GM12878 (cell line): Measurements from ENCODE around the gene EEF1AKMT3. TPM values are rescaled to one million over a fixed set of nuclear protein-coding genes. Genes with fewer than 3 reads are reported as not detected.

Experiments used
- ATAC-seq: fragments of 200-7000 bp; cut with Tn5 transposase; 3 replicates; pipeline ENCODE4 v1.9.1; 2020; ENCODE audit warnings: mild to moderate bottlenecking, moderate library complexity
- BruUV-seq: library from RNA; stranded (reverse); fragments of 400-500 nt; replicated peaks from 2 replicates; lab custom pipeline; 2021; lab: Mats Ljungman, UMichigan
- CTCF ChIA-PET: fragments of 300-600 bp; sonication (Branson Sonifier 250); formaldehyde crosslinking; extraction: SDS; loops from one replicate; lab custom pipeline; 2021; ENCODE audit warnings: inconsistent platforms; lab: Yijun Ruan, JAX
- POLR2A ChIA-PET: fragments of 350-600 bp; formaldehyde crosslinking; extraction: SDS; loops from one replicate; lab custom pipeline; 2021; ENCODE audit warnings: inconsistent platforms; lab: Charles Lee
- RAD21 ChIA-PET: fragments of 300-600 bp; sonication (Branson Sonifier 250); formaldehyde crosslinking; loops from one replicate; lab custom pipeline; 2023; ENCODE audit warnings: antibody characterized with exemption; ENCODE audit not compliant: unreplicated experiment; lab: Charles Lee
- SMC1A ChIA-PET: fragments of 300-600 bp; sonication (Branson Sonifier 250); formaldehyde crosslinking; loops from one replicate; lab custom pipeline; 2023; ENCODE audit not compliant: unreplicated experiment, uncharacterized antibody; lab: Charles Lee
- DNase-seq: peaks from one replicate; pipeline ENCODE4 v3.0.0-alpha.2; 2011; ENCODE audit warnings: low read depth, low spot score
- FAIRE-seq: peaks from 3 replicates; lab custom pipeline; 2011; peaks lifted over from hg19 to GRCh38; lab: Jason Lieb, UNC
- H2AFZ ChIP-seq: 2 replicates; pipeline ENCODE4 v1.6.0; 2011; ENCODE audit warnings: low read depth, low read length, control low read depth; ENCODE audit not compliant: control insufficient read depth
- H3K27ac ChIP-seq: 2 replicates; pipeline ENCODE4 v1.5.1; 2011; ENCODE audit warnings: control low read depth; ENCODE audit not compliant: control insufficient read depth, insufficient read depth
- H3K27me3 ChIP-seq, 2 experiments: replicated peaks in 1 of 2; 2 replicates each; pipeline versions ENCODE4 v1.6.0 to v1.6.1; 2011; ENCODE audit warnings: low read length in 1 of 2; ENCODE audit not compliant: control insufficient read depth in 2 of 2, insufficient read depth in 2 of 2
- H3K36me3 ChIP-seq, 2 experiments: 2 replicates each; pipeline ENCODE4 v1.5.1; 2011; ENCODE audit warnings: low read length in 1 of 2; ENCODE audit not compliant: control insufficient read depth in 2 of 2, insufficient read depth in 2 of 2
- H3K4me1 ChIP-seq: 2 replicates; pipeline ENCODE4 v1.6.1; 2011; ENCODE audit warnings: mild to moderate bottlenecking, low read length, moderate library complexity, mixed read lengths; ENCODE audit not compliant: control insufficient read depth, insufficient read depth
- H3K4me2 ChIP-seq: 2 replicates; pipeline ENCODE4 v1.6.0; 2011; ENCODE audit warnings: control low read depth; ENCODE audit not compliant: control insufficient read depth, insufficient read depth
- H3K4me3 ChIP-seq: fragments of 200-600 bp; sonication (generic); 2 replicates; pipeline ENCODE4 v1.5.1; 2016
- H3K79me2 ChIP-seq: 2 replicates; pipeline ENCODE4 v1.6.0; 2011; ENCODE audit warnings: low read length; ENCODE audit not compliant: control insufficient read depth, insufficient read depth
- H3K9ac ChIP-seq: 2 replicates; pipeline ENCODE4 v1.8.0; 2011; ENCODE audit warnings: low read length, control low read depth, mixed read lengths; ENCODE audit not compliant: control insufficient read depth, insufficient read depth
- H3K9me3 ChIP-seq: replicated peaks from 3 replicates; pipeline ENCODE4 v1.5.1; 2011; ENCODE audit warnings: mild to moderate bottlenecking, low read length; ENCODE audit not compliant: control insufficient read depth, insufficient read depth
- H4K20me1 ChIP-seq: 2 replicates; pipeline ENCODE4 v1.6.0; 2011; ENCODE audit not compliant: control insufficient read depth, insufficient read depth
- BRCA1 ChIP-seq: IDR thresholded peaks from 2 replicates; pipeline ENCODE4 v1.6.1; 2011; ENCODE audit warnings: low read depth, low read length, improper control_type of control experiment
- EZH2 ChIP-seq: IDR thresholded peaks from 2 replicates; pipeline ENCODE4 v1.6.1; 2012; ENCODE audit warnings: low read depth, mild to moderate bottlenecking, control low read depth, inconsistent platforms, low read length, borderline replicate concordance; ENCODE audit not compliant: control insufficient read depth
- FOS ChIP-seq: IDR thresholded peaks from 3 replicates; pipeline ENCODE4 v1.6.1; 2011; ENCODE audit warnings: borderline replicate concordance; ENCODE audit not compliant: insufficient read length; ENCODE audit errors: extremely low read depth
- HCFC1 ChIP-seq: fragments of 150-350 bp; IDR thresholded peaks from 2 replicates; pipeline ENCODE4 v1.6.1; 2014; ENCODE audit warnings: low read length
- HSF1 ChIP-seq: fragments of 150-350 bp; IDR thresholded peaks from 2 replicates; pipeline ENCODE4 v1.6.1; 2014; ENCODE audit warnings: mild to moderate bottlenecking, low read depth, low read length
- MYB ChIP-seq: fragments of 150-350 bp; IDR thresholded peaks from 2 replicates; pipeline ENCODE4 v1.6.1; 2014; ENCODE audit warnings: mild to moderate bottlenecking, low read depth, low read length, borderline replicate concordance
- RB1 ChIP-seq: fragments of 450-650 bp; formaldehyde crosslinking; IDR thresholded peaks from 2 replicates; pipeline ENCODE4 v1.6.1; 2017; ENCODE audit warnings: mild to moderate bottlenecking, borderline replicate concordance
- SIX5 ChIP-seq: IDR thresholded peaks from 2 replicates; pipeline ENCODE4 v1.6.1; 2011; ENCODE audit warnings: mild to moderate bottlenecking, low read depth, low read length, moderate library complexity; ENCODE audit not compliant: severe bottlenecking
- SMAD5 ChIP-seq: IDR thresholded peaks from 2 replicates; pipeline ENCODE4 v1.6.1; 2016; ENCODE audit warnings: antibody characterized with exemption, low read depth
- SMC3 ChIP-seq: IDR thresholded peaks from 2 replicates; pipeline ENCODE4 v1.6.1; 2011; ENCODE audit warnings: low read length, improper control_type of control experiment, borderline replicate concordance
- SPI1 ChIP-seq: IDR thresholded peaks from 2 replicates; pipeline ENCODE4 v1.6.1; 2011; ENCODE audit warnings: low read depth, mild to moderate bottlenecking, low read length, moderate library complexity, borderline replicate concordance; ENCODE audit not compliant: insufficient read depth
- SREBF1 ChIP-seq: IDR thresholded peaks from 2 replicates; pipeline ENCODE4 v1.6.1; 2012; ENCODE audit warnings: mild to moderate bottlenecking, low read length
- STAT3 ChIP-seq: IDR thresholded peaks from 2 replicates; pipeline ENCODE4 v1.6.1; 2011; ENCODE audit warnings: low read depth, low read length, improper control_type of control experiment
- SUPT20H ChIP-seq: IDR thresholded peaks from 2 replicates; pipeline ENCODE4 v1.6.1; 2011; ENCODE audit warnings: low read depth, mild to moderate bottlenecking, low read length, moderate library complexity, borderline replicate concordance; ENCODE audit not compliant: control insufficient read depth
- ZNF217 ChIP-seq: fragments of 450-650 bp; IDR thresholded peaks from 2 replicates; pipeline ENCODE4 v1.6.1; 2017; ENCODE audit warnings: antibody characterized with exemption, mild to moderate bottlenecking
- WGBS: methylation state at CpG from one replicate; pipeline ENCODE4 v1.1.6; 2016; ENCODE audit warnings: low lambda C conversion rate; ENCODE audit not compliant: insufficient replicate concordance, insufficient coverage; ENCODE audit errors: missing lambda C conversion rate; 5-methylcytosine and 5-hydroxymethylcytosine counted together
- in situ Hi-C: fragments of 300-500 bp; cut with MboI; formaldehyde crosslinking; loops from 9 replicates; pipeline ENCODE4 v1.14.3; 2018; ENCODE audit warnings: mixed read lengths
- intact Hi-C: fragments of 100-400 bp; cut with micrococcal nuclease; formaldehyde crosslinking; loops from one replicate; pipeline ENCODE4 v1.14.2; 2022; ENCODE audit not compliant: unreplicated experiment
- polyA plus RNA-seq, 11 experiments: library from polyadenylated mRNA; depleted of rRNA in 4 of 11; unstranded in 6 of 11; stranded (reverse) in 5 of 11; fragments of >200 nt; fragmentation: Nextera tagmentation in 4 of 11; fragmentation: Illumina TruSeq in 1 of 11; extraction: Ambion mirVana in 4 of 11; extraction: Trizol in 1 of 11; gene quantifications; 1 replicate in 1 of 11; 2 replicates in 10 of 11; pipeline versions ENCODE4 v1.2.1 to v1.2.3, GENCODE V29; 2011 to 2016; ENCODE audit warnings: inconsistent platforms in 2 of 11, missing spikeins in 2 of 11, low read depth in 1 of 11
- total RNA-seq, 4 experiments: library from RNA; depleted of rRNA in 3 of 4; stranded (reverse); fragments of >200 nt in 3 of 4; fragmentation: Illumina TruSeq in 1 of 4; extraction: Trizol in 1 of 4; gene quantifications; 2 replicates each; pipeline versions ENCODE4 v1.2.1 to v1.2.3, GENCODE V29; 2013 to 2021

EEF1AKMT3 gene
- total and polyA plus RNA-seq, 10 of the 15 experiments (the other 5 are each of a cell fraction or from before 2014, with no cell fraction given) = 1.2 to 8.2 (median 3.5) TPM

DNA sequence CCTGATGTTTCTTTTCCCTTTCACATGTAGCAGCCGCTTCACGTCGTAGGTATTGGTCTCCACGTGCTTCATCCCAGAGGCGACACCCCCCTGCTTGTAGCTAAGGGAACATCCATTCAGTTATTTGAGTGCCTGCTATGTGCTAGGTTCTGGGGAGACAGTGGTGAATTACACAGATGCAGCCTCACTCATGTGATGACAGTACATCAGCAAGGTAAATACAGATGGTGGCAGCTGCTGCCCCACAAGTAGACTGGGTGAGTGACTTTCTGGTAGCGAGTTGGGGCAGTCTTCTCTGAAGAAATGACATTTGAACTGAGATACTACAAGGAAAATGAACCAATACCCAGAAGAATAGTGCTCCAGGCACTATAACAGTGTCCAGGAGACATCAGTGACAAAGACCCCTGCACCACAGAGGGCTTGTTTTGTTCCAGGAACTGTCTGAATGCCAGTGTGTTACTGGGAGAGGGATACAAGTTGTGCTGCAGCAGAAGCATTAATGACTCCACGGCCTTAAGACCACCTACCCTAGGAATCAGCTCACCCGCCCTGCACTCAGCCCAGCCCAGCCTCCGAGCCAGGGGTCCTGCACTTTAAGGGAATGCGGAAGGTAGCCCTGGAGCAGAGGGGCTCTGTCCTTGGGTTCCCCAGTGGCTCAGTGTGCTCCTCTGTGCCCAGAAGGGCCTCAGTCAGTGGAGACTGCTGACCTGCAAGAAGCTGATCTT is 38.8 kb downstream of the EEF1AKMT3 start:
- Histone ChIP-seq H3K4me1 (no peaks in the 10 kb centered on the region), H2AFZ (no peak overlapping the region), H3K9ac (no peak overlapping the region), H4K20me1 (no peaks in the 10 kb centered on the region), H3K27ac (no peak overlapping the region), H3K4me3 (no peak overlapping the region), H3K79me2 (no peaks in the 10 kb centered on the region), H3K36me3 (no peaks in the 10 kb centered on the region; a peak in 2 of 4 replicates), H3K9me3 (no peaks in the 10 kb centered on the region), H3K27me3 (no peaks in the 10 kb centered on the region), H3K4me2 (no peak overlapping the region)
- no peak for ATAC-seq
- in situ Hi-C loops (no loop called here), intact Hi-C loops (no loop called here)
- WGBS = 71% methylated on average over 10 of the region's 10 CpGs
- CTCF ChIA-PET = no interaction called here
- BruUV-seq = no TSS peak
- POLR2A ChIA-PET = interaction anchor here (0.6 kb wide), 1 partner anchor 11 kb away, joined by 3 read pairs; no protein-coding TSS in a partner anchor
- FAIRE-seq = no peak
- RAD21 ChIA-PET = interaction anchor here (1.5 kb wide), 1 partner anchor 28 kb away, joined by 3 read pairs; the partner anchor contains the start of gene TSFM
- SMC1A ChIA-PET = interaction anchor here (1.5 to 1.6 kb wide), 2 partner anchors 8 to 11 kb away, joined by 4 read pairs; no protein-coding TSS in a partner anchor
- TF ChIP-seq MYB (no peak), SMAD5 (no peak), HCFC1 (no peak), BRCA1 (no peak), ZNF217 (no peak), SREBF1 (no peak), SMC3 (no peak), RB1 (no peak), SUPT20H (no peak), HSF1 (no peak), SPI1 (no peak), EZH2 (no peak), SIX5 (no peak), STAT3 (no peak), FOS (no peak)
- no peak for DNase-seq
